Measurements from ENCODE around the gene DPP9. TPM values are rescaled to one million over a fixed set of nuclear protein-coding genes. Genes with fewer than 3 reads are reported as not detected.

The DPP9 gene
- total RNA-seq, 1 experiment from 2014 or later, result 46.4 TPM

DNA sequence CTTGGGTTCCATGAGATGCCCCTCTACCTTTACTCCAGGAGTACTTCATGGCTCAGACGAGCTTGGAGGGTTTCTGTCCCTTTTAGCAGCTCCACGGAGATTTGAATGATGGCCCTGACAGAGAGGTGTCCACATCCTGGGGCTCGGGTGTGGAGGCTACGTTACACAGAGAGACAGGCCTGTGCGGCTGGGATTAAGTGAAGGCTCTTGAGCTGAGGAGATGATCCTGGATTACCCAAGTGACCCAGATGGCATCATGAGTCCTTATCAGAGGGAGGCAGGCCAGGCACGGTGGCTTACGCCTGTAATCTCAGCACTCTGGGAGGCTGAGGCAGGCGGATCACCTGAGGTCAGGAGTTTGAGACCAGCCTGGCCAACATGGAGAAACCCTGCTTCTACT is 12.4 kb downstream of the DPP9 start:
- no peak overlapping the region for H3K27ac ChIP-seq (ENCODE audit: insufficient read length, low read depth, low read length)
- H3K9me3 ChIP-seq (ENCODE audit: control insufficient read depth, low read depth, low read length), result no peaks in the 10 kb centered on the region
- H3K23me2 ChIP-seq (ENCODE audit: insufficient read length, low read depth, low read length, poor library complexity, severe bottlenecking), result no peaks in the 10 kb centered on the region
- no peak overlapping the region for H3T11ph ChIP-seq (ENCODE audit: low read length)
- no peak overlapping the region for H4K8ac ChIP-seq (replicated peaks; ENCODE audit: insufficient read length, low read depth, low read length)
- no CpG with 5 or more reads among the region's 8 CpGs for WGBS (ENCODE audit: extremely low coverage, insufficient read length, low lambda C conversion rate)
- H4K91ac ChIP-seq (ENCODE audit: insufficient read length, low read depth, low read length), result no peak overlapping the region
- Mint-ChIP-seq H3K27ac (no peak overlapping the region), H3K4me3 (no peak overlapping the region), H3K4me1 (no peaks in the 10 kb centered on the region), H3K36me3 (ENCODE audit: insufficient read depth in 1 of 3, low read depth in 3 of 3) (peaks cover 27 to 64% (median 61%) of the 10 kb centered on the region in 3 experiments; a peak in 6 of 7 replicates), H3K9me3 (no peaks in the 10 kb centered on the region), H3K27me3 (ENCODE audit: low read depth) (no peaks in the 10 kb centered on the region)
- H2BK12ac ChIP-seq (ENCODE audit: insufficient read length, low read depth, low read length), result no peak overlapping the region
- H3K18ac ChIP-seq (ENCODE audit: insufficient read length, low read depth, low read length), result no peak overlapping the region
- no peaks in the 10 kb centered on the region for H3K27me3 ChIP-seq (ENCODE audit: insufficient read depth, low read length)
- no peak for DNase-seq
- no peak overlapping the region for H3K9ac ChIP-seq (ENCODE audit: extremely low read depth, insufficient read length, low read length)
- H3K23ac ChIP-seq (ENCODE audit: insufficient read length, low read depth, low read length), result no peak overlapping the region
- no peak overlapping the region for H3K14ac ChIP-seq (ENCODE audit: insufficient read depth, low read length)
- no peak for TF ChIP-seq CTCF (conservative IDR thresholded peaks at IDR 0.05)
- H3K4me2 ChIP-seq (ENCODE audit: insufficient read depth, insufficient read length, low read length), result no peak overlapping the region
- no peak overlapping the region for H2BK15ac ChIP-seq (ENCODE audit: low read depth, low read length)
- H2AK5ac ChIP-seq (ENCODE audit: insufficient read length, low read length), result no peak overlapping the region
- no peaks in the 10 kb centered on the region for H3K79me2 ChIP-seq (ENCODE audit: insufficient read depth, low read length)
- H3K79me1 ChIP-seq (ENCODE audit: insufficient read depth, low read depth, low read length, poor library complexity, severe bottlenecking), result no peaks in the 10 kb centered on the region
- no peak overlapping the region for H3K4ac ChIP-seq (ENCODE audit: low read depth, low read length)
- no peaks in the 10 kb centered on the region for H4K20me1 ChIP-seq (ENCODE audit: control insufficient read depth, insufficient read depth, insufficient read length)
- no peak overlapping the region for H2BK20ac ChIP-seq (ENCODE audit: low read depth, low read length, poor library complexity, severe bottlenecking)
- H4K5ac ChIP-seq (ENCODE audit: insufficient read length, low read depth, low read length), result no peak overlapping the region
- H2BK5ac ChIP-seq (ENCODE audit: insufficient read length, low read length), result no peak overlapping the region
- no peak overlapping the region for H3K56ac ChIP-seq (ENCODE audit: insufficient read length, low read depth, low read length)
- H3K4me1 ChIP-seq (ENCODE audit: insufficient read depth, low read length), result no peaks in the 10 kb centered on the region
- H2BK120ac ChIP-seq (ENCODE audit: low read depth, low read length, poor library complexity, severe bottlenecking), result no peak overlapping the region
- no peak overlapping the region for H2AFZ ChIP-seq (ENCODE audit: low read length)
